ENCODE results near the gene PGS1. TPM values are rescaled to one million over a fixed set of nuclear protein-coding genes. Genes with fewer than 3 reads are reported as not detected.
A peak's percentile ranks its signal among the peaks of the same experiment; 100 is the strongest.
"Not testable (repeated sequence)": the region's sequence is repeated elsewhere in the genome, so short reads cannot be mapped to it uniquely, and the experiment has no call there.

Gene PGS1, protein sequence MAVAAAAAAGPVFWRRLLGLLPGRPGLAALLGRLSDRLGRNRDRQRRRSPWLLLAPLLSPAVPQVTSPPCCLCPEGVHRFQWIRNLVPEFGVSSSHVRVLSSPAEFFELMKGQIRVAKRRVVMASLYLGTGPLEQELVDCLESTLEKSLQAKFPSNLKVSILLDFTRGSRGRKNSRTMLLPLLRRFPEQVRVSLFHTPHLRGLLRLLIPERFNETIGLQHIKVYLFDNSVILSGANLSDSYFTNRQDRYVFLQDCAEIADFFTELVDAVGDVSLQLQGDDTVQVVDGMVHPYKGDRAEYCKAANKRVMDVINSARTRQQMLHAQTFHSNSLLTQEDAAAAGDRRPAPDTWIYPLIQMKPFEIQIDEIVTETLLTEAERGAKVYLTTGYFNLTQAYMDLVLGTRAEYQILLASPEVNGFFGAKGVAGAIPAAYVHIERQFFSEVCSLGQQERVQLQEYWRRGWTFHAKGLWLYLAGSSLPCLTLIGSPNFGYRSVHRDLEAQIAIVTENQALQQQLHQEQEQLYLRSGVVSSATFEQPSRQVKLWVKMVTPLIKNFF
- total RNA-seq = 10 to 100 TPM; 60.5 to 87.2 (median 78.9) TPM
- total RNA-seq (2013) = 50.4 TPM
- total RNA-seq = 32.6 to 111 (median 67.3) reads per million in 29 experiments

DNA sequence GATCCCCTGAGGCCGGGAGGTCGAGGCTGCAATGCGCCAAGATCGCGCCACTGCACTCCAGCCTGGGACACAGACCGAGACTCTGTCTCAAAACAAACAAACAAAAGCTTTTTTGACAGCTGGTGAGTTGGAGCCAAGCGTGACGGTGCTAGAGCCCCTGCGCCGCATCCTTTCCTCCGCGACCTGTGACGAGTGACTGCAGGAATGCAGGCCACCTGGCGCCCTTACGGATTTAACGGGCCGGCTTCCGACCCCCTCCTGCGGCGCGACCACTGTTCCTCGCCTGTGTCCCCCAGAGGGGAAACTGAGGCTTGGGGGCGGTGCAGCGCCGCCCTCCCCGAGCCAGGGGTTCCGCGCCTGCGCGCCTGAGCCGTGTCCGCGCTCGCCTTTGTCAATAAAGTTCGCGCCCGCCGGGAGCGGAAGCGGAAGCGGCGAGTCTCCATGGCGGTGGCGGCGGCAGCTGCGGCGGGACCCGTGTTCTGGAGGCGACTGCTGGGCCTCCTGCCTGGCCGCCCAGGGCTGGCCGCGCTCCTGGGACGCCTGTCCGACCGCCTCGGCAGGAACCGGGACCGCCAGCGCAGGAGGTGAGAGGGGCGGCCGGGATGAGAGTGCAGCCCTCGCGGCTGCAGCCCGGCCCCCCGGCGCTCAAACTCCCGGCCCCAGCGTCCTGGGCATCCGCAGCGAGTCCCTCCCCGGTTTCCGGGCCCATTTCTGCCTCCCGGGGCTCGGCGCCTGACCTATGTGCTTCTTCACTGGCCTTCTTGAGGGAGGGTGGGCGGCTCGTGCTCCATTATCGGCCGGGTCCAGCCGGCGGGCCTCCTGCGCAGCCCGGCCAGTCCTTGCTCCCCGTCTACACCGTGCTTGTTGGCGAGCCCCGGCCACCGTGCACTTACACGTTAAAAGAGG is at the start of gene PGS1:
Gene PGS1, plus strand, starts transcription at position 425 of the 906 bp plus-strand sequence. Its CDS starts 17 bp downstream, at position 442.
- H3K27me3 Mint-ChIP-seq = no peaks in the 10 kb centered on the region
- no peaks in the 10 kb centered on the region for H3K9me3 Mint-ChIP-seq
- POLR2A ChIA-PET = interaction anchor here in 1 of 2 donors (1.0 kb wide), 1 partner anchor 18 kb away, joined by 3 read pairs; no protein-coding TSS in a partner anchor
- DNase-seq (peak; percentile 61 to 88 (median 77)), ATAC-seq (replicated peaks in 1 of 4) (peak; percentile 67 to 72 (median 70))
- Histone ChIP-seq H3K27me3 (replicated peaks in 1 of 2; ENCODE audit: control insufficient read depth in 2 of 2, extremely low read depth in 1 of 2, insufficient read depth in 2 of 2, low read length in 1 of 2) (no peaks in the 10 kb centered on the region), H3K9me3 (no peaks in the 10 kb centered on the region), H3K27ac (ENCODE audit: low read length) (peak within 1 kb of the TSS; percentile 66), H3K36me3 (ENCODE audit: control insufficient read depth in 2 of 2, extremely low read depth in 1 of 2, insufficient read depth in 1 of 2, low read length in 1 of 2) (no peaks in the 10 kb centered on the region), H3K4me1 (ENCODE audit: control insufficient read depth in 1 of 2, extremely low read depth in 1 of 2, insufficient read depth in 2 of 2, low read length in 2 of 2) (peaks cover 34 to 49% of the 10 kb centered on the region in 2 experiments), H3K4me3 (ENCODE audit: control insufficient read depth in 1 of 2, extremely low read depth in 1 of 2, low read length in 1 of 2) (peak within 1 kb of the TSS; percentile 84 to 93)
- WGBS (ENCODE audit: insufficient coverage) = 3% methylated on average over 89 of the region's 89 CpGs
- H3K27ac Mint-ChIP-seq = peak within 1 kb of the TSS; percentile 89 to 91
- CTCF ChIA-PET = interaction anchor here in 1 of 2 donors (1.5 kb wide), 1 partner anchor 122 kb away, joined by 3 read pairs; no protein-coding TSS in a partner anchor
- H3K36me3 Mint-ChIP-seq = peaks cover 4% of the 10 kb centered on the region
- H3K4me3 Mint-ChIP-seq = peak within 1 kb of the TSS; percentile 88 to 93 (median 93)
- H3K4me1 Mint-ChIP-seq = peaks cover 43 to 48% (median 44%) of the 10 kb centered on the region in 3 donors

DNA sequence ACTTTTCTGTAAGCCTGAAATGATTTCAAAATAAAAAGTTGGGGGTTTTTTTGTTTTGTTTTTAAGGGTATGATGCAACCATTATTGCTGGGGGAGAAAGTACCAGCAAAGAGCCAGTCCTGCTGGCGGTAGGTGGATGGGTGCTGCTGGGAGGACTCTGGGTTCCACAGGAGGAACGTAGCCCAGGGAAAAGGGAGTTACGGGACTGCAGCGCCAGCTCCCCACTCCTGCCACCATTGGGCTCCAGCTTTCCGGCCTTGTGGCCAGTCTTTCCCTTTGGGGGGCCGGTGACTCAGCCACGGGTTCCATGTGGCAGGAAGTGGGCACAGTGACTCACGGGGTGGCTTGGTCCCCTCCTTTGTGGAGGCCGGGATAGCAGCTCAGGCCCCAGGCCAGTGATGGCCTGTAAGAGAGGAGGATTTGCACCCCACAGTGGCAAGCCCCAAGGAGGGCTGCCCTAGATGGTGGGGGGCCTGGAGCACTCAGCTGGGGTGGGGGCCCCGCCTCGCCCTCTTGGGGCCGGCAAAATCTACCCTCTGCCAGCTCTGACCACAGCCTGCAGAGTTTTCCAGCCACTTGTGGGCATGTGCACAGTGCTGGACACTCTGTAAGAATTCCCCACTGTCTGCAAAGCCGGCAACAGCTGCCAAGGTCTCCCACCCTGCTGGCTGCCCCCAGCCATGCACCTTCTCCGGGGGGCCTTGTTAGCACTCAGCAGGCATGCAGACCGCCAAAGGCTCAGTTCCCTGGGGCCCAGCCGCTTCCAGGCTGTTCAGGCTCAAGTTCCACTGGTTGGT is 49.0 kb upstream of the PGS1 start:
- H3K36me3 ChIP-seq (ENCODE audit: control insufficient read depth in 2 of 2, extremely low read depth in 1 of 2, insufficient read depth in 1 of 2, low read length in 1 of 2) = no peaks in the 10 kb centered on the region
- peaks cover 18 to 39% of the 10 kb centered on the region in 2 experiments for H3K4me1 ChIP-seq (ENCODE audit: control insufficient read depth in 1 of 2, extremely low read depth in 1 of 2, insufficient read depth in 2 of 2, low read length in 2 of 2)
- H3K27ac Mint-ChIP-seq = peak overlapping the region; percentile 75 to 79
- no peak overlapping the region for H3K27ac ChIP-seq (ENCODE audit: low read length)
- no peak for DNase-seq
- no peak overlapping the region for H3K4me3 ChIP-seq (ENCODE audit: control insufficient read depth in 1 of 2, extremely low read depth in 1 of 2, low read length in 1 of 2)
- ChIA-PET POLR2A (no interaction called here), CTCF (no interaction called here)
- H3K4me1 Mint-ChIP-seq = peaks cover 38 to 41% (median 38%) of the 10 kb centered on the region in 3 donors
- H3K9me3 Mint-ChIP-seq = no peaks in the 10 kb centered on the region
- no peaks in the 10 kb centered on the region for H3K36me3 Mint-ChIP-seq
- no peaks in the 10 kb centered on the region for H3K27me3 Mint-ChIP-seq
- H3K4me3 Mint-ChIP-seq = no peak overlapping the region
- H3K9me3 ChIP-seq = no peaks in the 10 kb centered on the region
- peak in 1 of 4 experiments; percentile 45 for ATAC-seq (replicated peaks in 1 of 4)
- peaks cover 0 to 6% of the 10 kb centered on the region in 2 experiments for H3K27me3 ChIP-seq (replicated peaks in 1 of 2; ENCODE audit: control insufficient read depth in 2 of 2, extremely low read depth in 1 of 2, insufficient read depth in 2 of 2, low read length in 1 of 2)
- 55% methylated on average over 12 of the region's 16 CpGs for WGBS (ENCODE audit: insufficient coverage)

DNA sequence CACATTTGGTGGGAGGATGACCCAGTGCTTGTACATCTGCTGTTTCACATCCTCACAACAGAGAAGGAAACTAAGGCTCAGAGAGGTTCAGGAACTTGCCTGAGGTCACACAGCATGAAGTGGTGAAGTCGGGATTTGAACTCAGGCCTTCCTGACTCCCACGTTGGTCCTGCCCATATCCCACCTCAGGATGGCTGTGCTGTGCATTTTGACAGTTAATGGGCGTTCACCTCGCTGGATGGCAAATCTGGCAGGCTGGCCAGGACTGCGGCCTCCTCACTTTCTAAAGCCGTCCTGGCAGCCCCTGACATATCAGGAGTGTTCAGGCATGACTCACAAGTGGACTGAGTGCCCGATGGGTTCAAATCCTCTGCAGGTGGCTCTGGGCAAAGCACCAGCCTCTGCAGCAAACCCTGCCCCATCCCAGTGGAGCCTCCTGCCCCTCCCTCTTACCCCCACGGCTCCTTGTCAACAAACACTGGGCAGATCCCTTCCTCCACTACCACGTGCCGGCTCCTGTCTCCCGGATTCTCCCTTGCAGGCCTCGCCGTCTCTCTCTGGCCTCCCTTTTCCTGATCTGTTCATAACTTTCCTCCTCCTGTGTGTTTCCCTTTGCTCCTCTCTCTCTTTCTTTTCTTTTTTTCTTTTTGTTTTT is 47.8 kb upstream of the PGS1 start:
- Histone ChIP-seq H3K4me3 (ENCODE audit: control insufficient read depth in 1 of 2, extremely low read depth in 1 of 2, low read length in 1 of 2) (no peak overlapping the region), H3K9me3 (no peaks in the 10 kb centered on the region), H3K4me1 (ENCODE audit: control insufficient read depth in 1 of 2, extremely low read depth in 1 of 2, insufficient read depth in 2 of 2, low read length in 2 of 2) (peaks cover 15 to 29% of the 10 kb centered on the region in 2 experiments), H3K27me3 (replicated peaks in 1 of 2; ENCODE audit: control insufficient read depth in 2 of 2, extremely low read depth in 1 of 2, insufficient read depth in 2 of 2, low read length in 1 of 2) (no peaks in the 10 kb centered on the region), H3K36me3 (ENCODE audit: control insufficient read depth in 2 of 2, extremely low read depth in 1 of 2, insufficient read depth in 1 of 2, low read length in 1 of 2) (no peaks in the 10 kb centered on the region), H3K27ac (ENCODE audit: low read length) (no peak overlapping the region)
- Mint-ChIP-seq H3K4me3 (no peak overlapping the region), H3K9me3 (no peaks in the 10 kb centered on the region), H3K27me3 (no peaks in the 10 kb centered on the region), H3K36me3 (no peaks in the 10 kb centered on the region), H3K27ac (peak overlapping the region in 1 of 2 donors; percentile 51), H3K4me1 (peaks cover 34 to 44% (median 40%) of the 10 kb centered on the region in 3 donors)
- CTCF ChIA-PET = no interaction called here
- WGBS (ENCODE audit: insufficient coverage) = 82% methylated on average over 9 of the region's 13 CpGs
- POLR2A ChIA-PET = no interaction called here
- ATAC-seq (replicated peaks in 1 of 4) (no peak), DNase-seq (no peak)

DNA sequence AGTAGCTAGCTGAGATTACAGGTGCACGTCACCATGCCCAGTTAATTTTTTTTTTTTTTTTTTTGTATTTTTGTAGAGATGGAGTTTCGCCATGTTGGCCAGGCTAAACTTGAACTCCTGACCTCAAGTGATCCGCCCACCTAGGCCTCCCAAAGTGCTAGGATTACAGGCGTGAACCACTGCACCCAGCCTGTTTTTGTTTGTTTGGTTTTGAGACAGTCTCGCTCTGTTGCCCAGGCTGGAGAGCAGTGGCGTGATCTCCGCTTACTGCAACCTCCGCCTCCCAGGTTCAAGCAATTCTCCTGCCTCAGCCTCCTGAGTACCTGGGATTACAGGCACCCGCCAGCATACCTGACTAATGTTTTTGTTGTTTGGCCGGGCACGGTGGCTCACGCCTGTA is 47.1 kb upstream of the PGS1 start:
- H3K4me3 Mint-ChIP-seq; ATAC-seq (replicated peaks in 1 of 4); H3K27me3 ChIP-seq (replicated peaks in 1 of 2; ENCODE audit: control insufficient read depth in 2 of 2, extremely low read depth in 1 of 2, insufficient read depth in 2 of 2, low read length in 1 of 2); H3K27me3 Mint-ChIP-seq; CTCF ChIA-PET; H3K9me3 Mint-ChIP-seq; POLR2A ChIA-PET; H3K9me3 ChIP-seq; H3K36me3 Mint-ChIP-seq; H3K27ac Mint-ChIP-seq; H3K36me3 ChIP-seq (ENCODE audit: control insufficient read depth in 2 of 2, extremely low read depth in 1 of 2, insufficient read depth in 1 of 2, low read length in 1 of 2); H3K4me3 ChIP-seq (ENCODE audit: control insufficient read depth in 1 of 2, extremely low read depth in 1 of 2, low read length in 1 of 2); DNase-seq; H3K27ac ChIP-seq (ENCODE audit: low read length): not testable (repeated sequence)
- 92% methylated on average over 7 of the region's 12 CpGs for WGBS (ENCODE audit: insufficient coverage)
- peaks cover 15 to 29% of the 10 kb centered on the region in 2 experiments for H3K4me1 ChIP-seq (ENCODE audit: control insufficient read depth in 1 of 2, extremely low read depth in 1 of 2, insufficient read depth in 2 of 2, low read length in 2 of 2)
- H3K4me1 Mint-ChIP-seq = peaks cover 34 to 45% (median 38%) of the 10 kb centered on the region in 3 donors

DNA sequence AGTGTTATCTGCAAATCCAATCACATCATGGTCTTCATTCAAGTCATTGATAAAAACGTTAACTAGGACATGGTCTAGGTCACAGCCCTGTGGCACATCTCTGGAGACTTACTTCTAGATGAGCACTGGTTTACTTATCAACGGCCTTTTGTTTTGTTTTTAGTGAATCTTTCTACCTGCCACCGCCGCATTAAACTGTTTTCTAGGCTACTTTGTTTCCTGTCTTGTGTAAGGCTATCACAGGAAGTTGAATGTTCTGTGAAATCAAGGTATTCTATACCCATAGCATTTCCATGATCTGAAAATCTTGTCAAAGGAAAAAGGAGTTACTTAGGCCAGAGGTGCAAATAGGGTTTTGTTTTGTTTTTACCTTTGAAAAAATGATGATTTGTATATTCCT is 45.5 kb upstream of the PGS1 start:
- POLR2A ChIA-PET = no interaction called here
- CTCF ChIA-PET = no interaction called here
- Mint-ChIP-seq H3K9me3 (no peaks in the 10 kb centered on the region), H3K27ac (peak overlapping the region; percentile 97), H3K4me1 (peaks cover 34 to 45% (median 45%) of the 10 kb centered on the region in 3 donors), H3K27me3 (no peaks in the 10 kb centered on the region), H3K4me3 (peak overlapping the region in 2 of 3 donors; percentile 25 to 49), H3K36me3 (no peaks in the 10 kb centered on the region)
- 9% methylated on average over 1 of the region's 4 CpGs for WGBS (ENCODE audit: insufficient coverage)
- Histone ChIP-seq H3K27ac (ENCODE audit: low read length) (peak overlapping the region; percentile 76), H3K36me3 (ENCODE audit: control insufficient read depth in 2 of 2, extremely low read depth in 1 of 2, insufficient read depth in 1 of 2, low read length in 1 of 2) (no peaks in the 10 kb centered on the region), H3K4me1 (ENCODE audit: control insufficient read depth in 1 of 2, extremely low read depth in 1 of 2, insufficient read depth in 2 of 2, low read length in 2 of 2) (peaks cover 15 to 29% of the 10 kb centered on the region in 2 experiments), H3K4me3 (ENCODE audit: control insufficient read depth in 1 of 2, extremely low read depth in 1 of 2, low read length in 1 of 2) (no peak overlapping the region), H3K9me3 (no peaks in the 10 kb centered on the region), H3K27me3 (replicated peaks in 1 of 2; ENCODE audit: control insufficient read depth in 2 of 2, extremely low read depth in 1 of 2, insufficient read depth in 2 of 2, low read length in 1 of 2) (no peaks in the 10 kb centered on the region)
- ATAC-seq (replicated peaks in 1 of 4) = peak; percentile 70 to 87 (median 78)
- peak in 1 of 35 experiments; percentile 45 for DNase-seq

Data from T-cell (primary cell).